Subcutaneous abdominal adipose tissue (tissue), 5 donors: ENCODE data around the gene CENPP.

Experiments used
- H3K27ac ChIP-seq: one replicate; pipeline ENCODE4 v1.7.0; 2013; ENCODE audit warnings: low read depth, mild to moderate bottlenecking, inconsistent platforms, low read length, moderate library complexity
- H3K27me3 ChIP-seq, 5 donors: one replicate each; pipeline ENCODE4 v1.7.0; 2013; ENCODE audit warnings: low read length in 5 of 5, inconsistent platforms in 1 of 5; ENCODE audit not compliant: control insufficient read depth in 5 of 5, insufficient read depth in 4 of 5
- H3K36me3 ChIP-seq, 5 donors: one replicate each; pipeline ENCODE4 v1.7.0; 2013; ENCODE audit warnings: low read length in 5 of 5; ENCODE audit not compliant: control insufficient read depth in 5 of 5, insufficient read depth in 5 of 5
- H3K4me1 ChIP-seq, 5 donors: one replicate each; pipeline ENCODE4 v1.7.0; 2013; ENCODE audit warnings: low read length in 5 of 5, mild to moderate bottlenecking in 3 of 5, moderate library complexity in 1 of 5; ENCODE audit not compliant: control insufficient read depth in 5 of 5, insufficient read depth in 5 of 5
- H3K4me3 ChIP-seq, 5 donors: one replicate each; pipeline ENCODE4 v1.7.0; 2013; ENCODE audit warnings: low read length in 5 of 5, low read depth in 1 of 5
- H3K9ac ChIP-seq, 5 donors: one replicate each; pipeline ENCODE4 v1.7.0; 2013; ENCODE audit warnings: low read length in 5 of 5, mild to moderate bottlenecking in 4 of 5, moderate library complexity in 3 of 5
- H3K9me3 ChIP-seq, 5 donors: one replicate each; pipeline ENCODE4 v1.7.0; 2013; ENCODE audit warnings: low read length in 5 of 5; ENCODE audit not compliant: control insufficient read depth in 5 of 5
- donor health status: healthy.
- donor health status: healthy.
- donor health status: healthy.
- donor health status: healthy.
- donor health status: healthy.

Gene CENPP

GRCh38 chr9:92668746-92669526 lies 343.2 kb downstream of the CENPP start:
- no peaks in the 10 kb centered on the region for H3K9me3 ChIP-seq
- H3K4me1 ChIP-seq: peaks cover 0 to 26% (median 21%) of the 10 kb centered on the region in 5 donors
- H3K4me3 ChIP-seq: peak overlapping the region; percentile 69 to 99 (median 95)
- peak overlapping the region; percentile 96 for H3K27ac ChIP-seq
- peak overlapping the region; percentile 73 to 93 (median 86) for H3K9ac ChIP-seq
- peaks cover 0 to 15% (median 12%) of the 10 kb centered on the region in 5 donors for H3K36me3 ChIP-seq
- H3K27me3 ChIP-seq: no peaks in the 10 kb centered on the region

- Histone ChIP-seq H3K9me3 (no peaks in the 10 kb centered on the region), H3K27ac (peak overlapping the region; percentile 96), H3K27me3 (no peaks in the 10 kb centered on the region), H3K9ac (peak overlapping the region; percentile 73 to 93 (median 86)), H3K4me1 (peaks cover 0 to 26% (median 21%) of the 10 kb centered on the region in 5 donors), H3K36me3 (peaks cover 0 to 12% (median 9%) of the 10 kb centered on the region in 5 donors), H3K4me3 (peak overlapping the region; percentile 69 to 99 (median 95))
Observed at GRCh38 chr9:92669527-92669889, 343.8 kb downstream of the CENPP start.
